Lower leg skin (tissue), 3 donors: ENCODE results near the gene CCDC66.

Experiments used
- CTCF ChIP-seq, 3 donors: fragments of 450-650 bp; IDR thresholded peaks; one replicate each; pipeline ENCODE4 v1.5.1; 2016; ENCODE audit warnings: antibody characterized with exemption in 3 of 3, mild to moderate bottlenecking in 3 of 3, moderate library complexity in 2 of 3
- POLR2A ChIP-seq, 2 donors: fragments of 450-650 bp; IDR thresholded peaks; one replicate each; pipeline ENCODE4 v1.6.1; 2016 to 2017; ENCODE audit warnings: antibody characterized with exemption in 2 of 2, mild to moderate bottlenecking in 1 of 2, moderate library complexity in 1 of 2

- no peak for TF ChIP-seq CTCF (IDR thresholded peaks at IDR 0.05)
- TF ChIP-seq POLR2A (IDR thresholded peaks at IDR 0.05) = no peak
Measured at GRCh38 chr3:56645407-56645806, 88.4 kb downstream of the CCDC66 start.
